CD14-positive monocyte (primary cell): ENCODE measurements around the gene SEMA4D. TPM values are rescaled to one million over a fixed set of nuclear protein-coding genes. Genes with fewer than 3 reads are reported as not detected.
A peak's percentile ranks its signal among the peaks of the same experiment; 100 is the strongest.

Experiments
- DNase-seq, 3 donors: peaks; one replicate each; pipeline ENCODE4 v3.0.0-alpha.2; 2011 to 2022
- H2AFZ ChIP-seq: 2 replicates; pipeline ENCODE4 v1.6.0; 2012; ENCODE audit warnings: mild to moderate bottlenecking, low read depth, low read length, inconsistent platforms; ENCODE audit not compliant: insufficient read depth, poor library complexity, severe bottlenecking
- H3K27ac ChIP-seq, 2 donors: 1 replicate in 1 of 2; 2 replicates in 1 of 2; pipeline ENCODE4 v1.5.1; 2012 to 2013; ENCODE audit warnings: low read length in 2 of 2, control low read depth in 1 of 2, inconsistent platforms in 1 of 2, low read depth in 1 of 2, mild to moderate bottlenecking in 1 of 2
- H3K27me3 ChIP-seq, 2 donors: one replicate each; pipeline versions ENCODE4 v1.6.0 to v1.6.1; 2011 to 2013; ENCODE audit warnings: low read length in 2 of 2; ENCODE audit not compliant: control insufficient read depth in 2 of 2, insufficient read depth in 2 of 2
- H3K36me3 ChIP-seq, 2 donors: replicated peaks in 1 of 2; 1 replicate in 1 of 2; 2 replicates in 1 of 2; pipeline versions ENCODE4 v1.5.1 to v1.6.1; 2012 to 2013; ENCODE audit warnings: low read length in 2 of 2, control low read depth in 1 of 2, inconsistent platforms in 1 of 2, mild to moderate bottlenecking in 1 of 2; ENCODE audit not compliant: insufficient read depth in 2 of 2, control insufficient read depth in 1 of 2
- H3K4me1 ChIP-seq, 2 donors: 1 replicate in 1 of 2; 2 replicates in 1 of 2; pipeline versions ENCODE4 v1.5.1 to v1.6.1; 2012 to 2013; ENCODE audit warnings: low read length in 2 of 2, control low read depth in 1 of 2, inconsistent platforms in 1 of 2, mild to moderate bottlenecking in 1 of 2, moderate library complexity in 1 of 2; ENCODE audit not compliant: insufficient read depth in 2 of 2, control insufficient read depth in 1 of 2
- H3K4me2 ChIP-seq: replicated peaks from 2 replicates; pipeline ENCODE3; 2012; ENCODE audit warnings: low read length, moderate library complexity, mild to moderate bottlenecking; ENCODE audit not compliant: poor library complexity, severe bottlenecking; ENCODE audit errors: extremely low read depth
- H3K4me3 ChIP-seq, 3 experiments: fragments of 200-600 bp in 1 of 3; sonication (generic) in 1 of 3; replicated peaks in 1 of 3; 1 replicate in 2 of 3; 2 replicates in 1 of 3; pipeline ENCODE4 v1.5.1; 2011 to 2013; ENCODE audit warnings: low read length in 3 of 3, mild to moderate bottlenecking in 3 of 3, control low read depth in 2 of 3, low read depth in 2 of 3, inconsistent platforms in 1 of 3, moderate library complexity in 1 of 3
- H3K79me2 ChIP-seq: 2 replicates; pipeline ENCODE4 v1.6.0; 2012; ENCODE audit warnings: mild to moderate bottlenecking, control low read depth, inconsistent platforms, low read length, moderate library complexity; ENCODE audit not compliant: insufficient read depth
- H3K9ac ChIP-seq: 2 replicates; pipeline ENCODE4 v1.6.0; 2017; ENCODE audit warnings: low read length, mild to moderate bottlenecking; ENCODE audit not compliant: insufficient read depth, poor library complexity, severe bottlenecking
- H3K9me3 ChIP-seq, 2 donors: replicated peaks in 1 of 2; 1 replicate in 1 of 2; 2 replicates in 1 of 2; pipeline versions ENCODE4 v1.5.1 to v1.6.1; 2012 to 2013; ENCODE audit warnings: low read length in 2 of 2, control low read depth in 1 of 2; ENCODE audit not compliant: control insufficient read depth in 1 of 2, insufficient read depth in 1 of 2
- H4K20me1 ChIP-seq: 2 replicates; pipeline ENCODE4 v1.6.0; 2012; ENCODE audit warnings: mild to moderate bottlenecking, low read length, control low read depth, moderate library complexity; ENCODE audit not compliant: insufficient read depth
- H3K27ac Mint-ChIP-seq, 7 donors: one replicate each; pipeline ENCODE4 v1.8.0; 2020; ENCODE audit warnings: mild to moderate bottlenecking in 7 of 7, mixed read lengths in 7 of 7, moderate library complexity in 6 of 7, inconsistent platforms in 2 of 7
- H3K27me3 Mint-ChIP-seq, 3 donors: one replicate each; pipeline ENCODE4 v1.8.0; 2021 to 2022; ENCODE audit warnings: low read depth in 3 of 3, mild to moderate bottlenecking in 3 of 3, mixed read lengths in 3 of 3, moderate library complexity in 3 of 3, inconsistent platforms in 1 of 3
- H3K36me3 Mint-ChIP-seq, 2 donors: one replicate each; pipeline ENCODE4 v1.8.0; 2020; ENCODE audit warnings: mixed read lengths in 2 of 2, inconsistent platforms in 1 of 2, mild to moderate bottlenecking in 1 of 2
- H3K4me1 Mint-ChIP-seq: one replicate; pipeline ENCODE4 v1.8.0; 2020; ENCODE audit warnings: mild to moderate bottlenecking, mixed read lengths
- H3K4me3 Mint-ChIP-seq, 2 donors: one replicate each; pipeline ENCODE4 v1.8.0; 2020; ENCODE audit warnings: mild to moderate bottlenecking in 2 of 2, mixed read lengths in 2 of 2, moderate library complexity in 1 of 2
- H3K9me3 Mint-ChIP-seq, 7 donors: one replicate each; pipeline ENCODE4 v1.8.0; 2020 to 2022; ENCODE audit warnings: mixed read lengths in 7 of 7, mild to moderate bottlenecking in 6 of 7, moderate library complexity in 6 of 7, inconsistent platforms in 2 of 7
- WGBS: methylation state at CpG from one replicate; pipeline ENCODE4 v1.1.5; 2013; ENCODE audit warnings: missing lambda C conversion rate; ENCODE audit not compliant: insufficient coverage; 5-methylcytosine and 5-hydroxymethylcytosine counted together
- intact Hi-C, 2 donors: fragments of 100-400 bp; cut with micrococcal nuclease; formaldehyde crosslinking; loops; one replicate each; pipeline versions ENCODE4 v1.15.0 to v1.15.1; 2023
- polyA plus RNA-seq, 3 donors: library from polyadenylated mRNA; depleted of rRNA in 1 of 3; unstranded in 2 of 3; stranded (reverse) in 1 of 3; fragments of 300-500 nt in 2 of 3; fragments of >200 nt in 1 of 3; fragmentation: Illumina TruSeq in 2 of 3; gene quantifications; 1 replicate in 2 of 3; 2 replicates in 1 of 3; pipeline ENCODE4 v1.2.3, GENCODE V29; 2012 to 2021
- TF ChIP-seq, protein P1 (sequence below): fragments of 200-600 bp; IDR thresholded peaks from one replicate; pipeline ENCODE4 v1.8.0; 2022; ENCODE audit warnings: antibody characterized with exemption, mild to moderate bottlenecking

SEMA4D gene
- polyA plus RNA-seq, 3 donors, result 28.2 to 117 (median 28.6) TPM

- intact Hi-C loops, result no loop called here
- H3K4me1 Mint-ChIP-seq, result peaks cover 83% of the 10 kb centered on the region
- H3K27me3 ChIP-seq, result no peaks in the 10 kb centered on the region
- DNase-seq, result peak in 2 of 3 donors; percentile 44 to 50
- H3K4me1 ChIP-seq, result peaks cover 35 to 86% of the 10 kb centered on the region in 2 donors
- WGBS, result 95% methylated on average over 4 of the region's 6 CpGs
- no peak overlapping the region for H3K4me3 Mint-ChIP-seq
- peaks cover 0 to 32% of the 10 kb centered on the region in 2 donors for H3K36me3 ChIP-seq
- peak overlapping the region; percentile 62 for H3K9ac ChIP-seq
- H3K9me3 ChIP-seq, result no peaks in the 10 kb centered on the region
- H4K20me1 ChIP-seq, result peaks cover 99% of the 10 kb centered on the region
- H3K79me2 ChIP-seq, result peaks cover 83% of the 10 kb centered on the region
- TF ChIP-seq, protein P1, sequence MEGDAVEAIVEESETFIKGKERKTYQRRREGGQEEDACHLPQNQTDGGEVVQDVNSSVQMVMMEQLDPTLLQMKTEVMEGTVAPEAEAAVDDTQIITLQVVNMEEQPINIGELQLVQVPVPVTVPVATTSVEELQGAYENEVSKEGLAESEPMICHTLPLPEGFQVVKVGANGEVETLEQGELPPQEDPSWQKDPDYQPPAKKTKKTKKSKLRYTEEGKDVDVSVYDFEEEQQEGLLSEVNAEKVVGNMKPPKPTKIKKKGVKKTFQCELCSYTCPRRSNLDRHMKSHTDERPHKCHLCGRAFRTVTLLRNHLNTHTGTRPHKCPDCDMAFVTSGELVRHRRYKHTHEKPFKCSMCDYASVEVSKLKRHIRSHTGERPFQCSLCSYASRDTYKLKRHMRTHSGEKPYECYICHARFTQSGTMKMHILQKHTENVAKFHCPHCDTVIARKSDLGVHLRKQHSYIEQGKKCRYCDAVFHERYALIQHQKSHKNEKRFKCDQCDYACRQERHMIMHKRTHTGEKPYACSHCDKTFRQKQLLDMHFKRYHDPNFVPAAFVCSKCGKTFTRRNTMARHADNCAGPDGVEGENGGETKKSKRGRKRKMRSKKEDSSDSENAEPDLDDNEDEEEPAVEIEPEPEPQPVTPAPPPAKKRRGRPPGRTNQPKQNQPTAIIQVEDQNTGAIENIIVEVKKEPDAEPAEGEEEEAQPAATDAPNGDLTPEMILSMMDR, result no peak
- H3K4me2 ChIP-seq, result no peak overlapping the region
- no peak overlapping the region for H2AFZ ChIP-seq
- peaks cover 0 to 2% (median 0%) of the 10 kb centered on the region in 7 donors for H3K9me3 Mint-ChIP-seq
- peaks cover 0 to 3% (median 0%) of the 10 kb centered on the region in 3 donors for H3K27me3 Mint-ChIP-seq
- H3K4me3 ChIP-seq, result no peak overlapping the region
- peak overlapping the region in 1 of 2 donors; percentile 93 for H3K27ac ChIP-seq
- H3K27ac Mint-ChIP-seq, result peak overlapping the region; percentile 56 to 96 (median 91)
- peaks cover 40 to 63% of the 10 kb centered on the region in 2 donors for H3K36me3 Mint-ChIP-seq
Measured at GRCh38 chr9:89421595-89421994, 76.3 kb downstream of the SEMA4D start.

DNA sequence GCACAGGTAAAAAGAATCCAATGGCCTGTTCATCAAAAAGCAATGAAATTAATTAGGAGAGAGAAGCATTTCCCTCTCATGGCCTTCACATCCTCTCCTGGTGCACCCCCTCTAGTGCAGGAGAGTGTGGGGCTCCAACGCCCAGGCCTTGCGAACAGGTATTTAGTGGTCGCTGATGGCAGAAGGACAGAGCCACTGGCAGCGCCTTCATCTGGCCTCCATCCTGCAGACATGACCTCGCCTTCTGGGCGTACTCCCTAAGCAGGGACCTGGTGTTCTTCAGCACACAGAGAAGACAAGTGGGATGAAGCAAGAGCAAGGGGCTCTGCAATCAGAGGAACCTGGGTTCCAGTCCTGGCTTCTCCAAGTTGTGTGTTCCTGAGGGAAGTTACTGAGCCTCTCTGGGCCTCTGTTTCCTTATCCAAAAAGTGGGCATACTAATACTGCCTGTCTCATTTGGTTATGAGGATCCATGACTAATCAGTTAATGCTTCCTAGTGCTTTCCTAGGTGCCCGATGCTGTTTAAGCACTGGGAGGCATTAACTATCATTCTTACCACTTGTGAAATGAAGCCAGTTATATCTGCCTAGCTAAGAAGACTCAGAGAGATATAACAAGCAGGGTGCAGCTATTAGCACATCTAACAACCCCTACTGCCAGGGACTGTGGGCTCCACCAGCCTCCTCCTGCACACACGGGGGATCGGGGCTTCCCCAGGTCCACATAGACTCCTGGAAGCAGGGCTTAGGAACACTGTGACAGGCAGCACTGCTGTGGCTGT, 77.3 kb downstream of the SEMA4D start:
- H3K27me3 Mint-ChIP-seq, result peaks cover 0 to 3% (median 0%) of the 10 kb centered on the region in 3 donors
- peaks cover 73% of the 10 kb centered on the region for H3K4me1 Mint-ChIP-seq
- H3K9me3 Mint-ChIP-seq, result peaks cover 0 to 2% (median 0%) of the 10 kb centered on the region in 7 donors
- peak in 1 of 3 donors; percentile 33 for DNase-seq
- Histone ChIP-seq H3K27me3 (no peaks in the 10 kb centered on the region), H4K20me1 (peaks cover 99% of the 10 kb centered on the region), H3K79me2 (peaks cover 83% of the 10 kb centered on the region), H3K4me2 (no peak overlapping the region), H3K4me3 (no peak overlapping the region), H3K9me3 (no peaks in the 10 kb centered on the region), H2AFZ (no peak overlapping the region), H3K27ac (peak overlapping the region in 1 of 2 donors; percentile 93), H3K9ac (peak overlapping the region; percentile 62), H3K4me1 (peaks cover 25 to 76% of the 10 kb centered on the region in 2 donors), H3K36me3 (peaks cover 1 to 42% of the 10 kb centered on the region in 2 donors)
- no peak overlapping the region for H3K4me3 Mint-ChIP-seq
- 96% methylated on average over 8 of the region's 9 CpGs for WGBS
- peak overlapping the region in 5 of 7 donors; percentile 74 to 95 (median 77) for H3K27ac Mint-ChIP-seq
- H3K36me3 Mint-ChIP-seq, result peaks cover 49 to 72% of the 10 kb centered on the region in 2 donors
- intact Hi-C loops, result no loop called here
- TF ChIP-seq, protein P1, result no peak
